GF-D8 (cell line): ENCODE measurements around the gene FAAH.
A peak's percentile ranks its signal among the peaks of the same experiment; 100 is the strongest.

Experiments used
- DNase-seq: peaks from one replicate; lab custom pipeline; 2025; lab: John Stamatoyannopoulos, UW

FAAH gene

GRCh38 chr1:46423574-46424240, 29.6 kb downstream of the FAAH start:
- no peak for DNase-seq

GRCh38 chr1:46424730-46425129, 30.6 kb downstream of the FAAH start:
- DNase-seq: no peak

- DNase-seq: no peak
Observed at GRCh38 chr1:46425726-46426125, 31.6 kb downstream of the FAAH start.

- DNase-seq: no peak
Observed at GRCh38 chr1:46427541-46427940, 33.4 kb downstream of the FAAH start.

GRCh38 chr1:46429436-46429835, 35.3 kb downstream of the FAAH start:
- no peak for DNase-seq

- no peak for DNase-seq
Observed at GRCh38 chr1:46431695-46432094, 37.6 kb downstream of the FAAH start.

GRCh38 chr1:46432781-46433327, 38.7 kb downstream of the FAAH start:
- no peak for DNase-seq

- DNase-seq: no peak
Observed at GRCh38 chr1:46434358-46434757, 40.2 kb downstream of the FAAH start.

GRCh38 chr1:46436844-46437243, 42.7 kb downstream of the FAAH start:
- DNase-seq: no peak

- DNase-seq: no peak
Observed at GRCh38 chr1:46437723-46438122, 43.6 kb downstream of the FAAH start.

GRCh38 chr1:46438346-46438745, 44.2 kb downstream of the FAAH start:
- no peak for DNase-seq

- no peak for DNase-seq
Observed at GRCh38 chr1:46440478-46440877, 46.4 kb downstream of the FAAH start.

GRCh38 chr1:46442317-46443161, 48.4 kb downstream of the FAAH start:
- DNase-seq: peak; percentile 55

GRCh38 chr1:46444466-46444865, 50.3 kb downstream of the FAAH start:
- DNase-seq: no peak

- DNase-seq: no peak
Observed at GRCh38 chr1:46445773-46446256, 51.7 kb downstream of the FAAH start.

- peak; percentile 6 for DNase-seq
Observed at GRCh38 chr1:46446646-46447498, 52.8 kb downstream of the FAAH start.

GRCh38 chr1:46447499-46448108, 53.5 kb downstream of the FAAH start:
- DNase-seq: no peak

- DNase-seq: no peak
Observed at GRCh38 chr1:46448109-46448911, 54.2 kb downstream of the FAAH start.

GRCh38 chr1:46449223-46450159, 55.4 kb downstream of the FAAH start:
- no peak for DNase-seq

GRCh38 chr1:46450160-46450517, 56.0 kb downstream of the FAAH start:
- DNase-seq: no peak
